Measurements from ENCODE around the gene FNIP2. TPM values are rescaled to one million over a fixed set of nuclear protein-coding genes. Genes with fewer than 3 reads are reported as not detected.

FNIP2 gene
- total RNA-seq, 1 donor from 2014 or later, result 44.0 TPM

- no peak for DNase-seq
- no peak overlapping the region for H3K4me3 ChIP-seq
- no peaks in the 10 kb centered on the region for H3K27me3 ChIP-seq (ENCODE audit: low read depth)
- intact Hi-C loops (cut with micrococcal nuclease), result no loop called here
- H3K4me1 ChIP-seq, result peaks cover 90% of the 10 kb centered on the region
- TF ChIP-seq CTCF (IDR thresholded peaks at IDR 0.05; ENCODE audit: borderline replicate concordance), result no peak
- peak overlapping the region; percentile 67 for H3K27ac ChIP-seq (replicated peaks)
- H3K36me3 ChIP-seq, result no peaks in the 10 kb centered on the region
- H3K9me3 ChIP-seq (replicated peaks), result no peaks in the 10 kb centered on the region
Observed at GRCh38 chr4:158781963-158782362, 13.1 kb downstream of the FNIP2 start.

GRCh38 chr4:158782551-158783360, 13.9 kb downstream of the FNIP2 start:
- peak overlapping the region; percentile 67 for H3K27ac ChIP-seq (replicated peaks)
- TF ChIP-seq CTCF (IDR thresholded peaks at IDR 0.05; ENCODE audit: borderline replicate concordance), result no peak
- H3K4me3 ChIP-seq, result peak overlapping the region; percentile 26
- no peaks in the 10 kb centered on the region for H3K9me3 ChIP-seq (replicated peaks)
- no peaks in the 10 kb centered on the region for H3K36me3 ChIP-seq
- intact Hi-C loops (cut with micrococcal nuclease), result no loop called here
- peaks cover 90% of the 10 kb centered on the region for H3K4me1 ChIP-seq
- DNase-seq, result no peak
- no peaks in the 10 kb centered on the region for H3K27me3 ChIP-seq (ENCODE audit: low read depth)

GRCh38 chr4:158783785-158784184, 15.0 kb downstream of the FNIP2 start:
- intact Hi-C loops (cut with micrococcal nuclease), result no loop called here
- H3K27ac ChIP-seq (replicated peaks), result peak overlapping the region; percentile 67
- TF ChIP-seq CTCF (IDR thresholded peaks at IDR 0.05; ENCODE audit: borderline replicate concordance), result no peak
- no peak for DNase-seq
- H3K4me3 ChIP-seq, result no peak overlapping the region
- no peaks in the 10 kb centered on the region for H3K36me3 ChIP-seq
- no peaks in the 10 kb centered on the region for H3K27me3 ChIP-seq (ENCODE audit: low read depth)
- H3K9me3 ChIP-seq (replicated peaks), result no peaks in the 10 kb centered on the region
- peaks cover 90% of the 10 kb centered on the region for H3K4me1 ChIP-seq

- H3K36me3 ChIP-seq, result no peaks in the 10 kb centered on the region
- no peaks in the 10 kb centered on the region for H3K27me3 ChIP-seq (ENCODE audit: low read depth)
- intact Hi-C loops (cut with micrococcal nuclease), result no loop called here
- peak overlapping the region; percentile 70 for H3K27ac ChIP-seq (replicated peaks)
- peaks cover 94% of the 10 kb centered on the region for H3K4me1 ChIP-seq
- H3K9me3 ChIP-seq (replicated peaks), result no peaks in the 10 kb centered on the region
- TF ChIP-seq CTCF (IDR thresholded peaks at IDR 0.05; ENCODE audit: borderline replicate concordance), result no peak
- no peak for DNase-seq
- peak overlapping the region; percentile 31 for H3K4me3 ChIP-seq
Observed at GRCh38 chr4:158785718-158786117, 16.9 kb downstream of the FNIP2 start.

- H3K36me3 ChIP-seq, result no peaks in the 10 kb centered on the region
- no peaks in the 10 kb centered on the region for H3K27me3 ChIP-seq (ENCODE audit: low read depth)
- intact Hi-C loops (cut with micrococcal nuclease), result no loop called here
- no peaks in the 10 kb centered on the region for H3K9me3 ChIP-seq (replicated peaks)
- DNase-seq, result no peak
- peak overlapping the region; percentile 31 for H3K4me3 ChIP-seq
- peaks cover 98% of the 10 kb centered on the region for H3K4me1 ChIP-seq
- no peak for TF ChIP-seq CTCF (IDR thresholded peaks at IDR 0.05; ENCODE audit: borderline replicate concordance)
- H3K27ac ChIP-seq (replicated peaks), result peak overlapping the region; percentile 70
Observed at GRCh38 chr4:158786121-158786601, 17.3 kb downstream of the FNIP2 start.

All from left ventricle myocardium inferior (tissue), 1 donor.